DND-41 (cell line): ENCODE measurements around the gene SPNS1.

Source experiments
- ATAC-seq: fragments of 200-7000 bp; cut with Tn5 transposase; 3 replicates; pipeline ENCODE4 v1.9.1; 2021; ENCODE audit warnings: low read depth; ENCODE audit not compliant: insufficient read depth
- DNase-seq: peaks from one replicate; pipeline ENCODE4 v3.0.0-alpha.2; 2020
- H2AFZ ChIP-seq: 2 replicates; pipeline ENCODE4 v1.6.0; 2012; ENCODE audit warnings: low read depth, low read length
- H3K27ac ChIP-seq: 2 replicates; pipeline ENCODE4 v1.5.1; 2012; ENCODE audit warnings: low read length, inconsistent platforms
- H3K27me3 ChIP-seq: fragments of 200-600 bp; sonication (generic); 2 replicates; pipeline ENCODE4 v1.6.0; 2012; ENCODE audit warnings: low read length, mild to moderate bottlenecking, inconsistent platforms; ENCODE audit not compliant: insufficient read depth, poor library complexity
- H3K36me3 ChIP-seq: 2 replicates; pipeline ENCODE4 v1.5.1; 2012; ENCODE audit warnings: low read length, inconsistent platforms; ENCODE audit not compliant: insufficient read depth
- H3K4me1 ChIP-seq: 2 replicates; pipeline ENCODE4 v1.5.1; 2012; ENCODE audit warnings: mild to moderate bottlenecking, low read length; ENCODE audit not compliant: insufficient read depth
- H3K4me2 ChIP-seq: 2 replicates; pipeline ENCODE4 v1.6.0; 2012; ENCODE audit warnings: mild to moderate bottlenecking, moderate library complexity, low read length, inconsistent platforms; ENCODE audit not compliant: insufficient read depth
- H3K4me3 ChIP-seq, 2 experiments: fragments of 200-600 bp in 1 of 2; shearing (Covaris generic) in 1 of 2; 2 replicates each; pipeline ENCODE4 v1.5.1; 2012 to 2016; ENCODE audit warnings: inconsistent platforms in 2 of 2, low read length in 2 of 2, mild to moderate bottlenecking in 2 of 2, low read depth in 1 of 2, moderate library complexity in 1 of 2
- H3K79me2 ChIP-seq: 2 replicates; pipeline ENCODE4 v1.6.0; 2012; ENCODE audit warnings: low read length, inconsistent platforms; ENCODE audit not compliant: insufficient read depth
- H3K9ac ChIP-seq: 2 replicates; pipeline ENCODE4 v1.6.0; 2012; ENCODE audit warnings: low read depth, mild to moderate bottlenecking, inconsistent platforms, low read length, moderate library complexity
- H3K9me3 ChIP-seq: 2 replicates; pipeline ENCODE4 v1.5.1; 2012; ENCODE audit warnings: low read length, moderate library complexity, mild to moderate bottlenecking, inconsistent platforms; ENCODE audit not compliant: insufficient read depth, severe bottlenecking
- H4K20me1 ChIP-seq: 2 replicates; pipeline ENCODE4 v1.6.0; 2012; ENCODE audit warnings: low read length; ENCODE audit not compliant: insufficient read depth
- EZH2 ChIP-seq: IDR thresholded peaks from 3 replicates; pipeline ENCODE4 v1.6.1; 2012; ENCODE audit warnings: borderline replicate concordance, low read depth, mild to moderate bottlenecking, moderate library complexity, low read length, inconsistent platforms; ENCODE audit not compliant: severe bottlenecking
- TF ChIP-seq, protein P1 (sequence below): IDR thresholded peaks from 2 replicates; pipeline ENCODE4 v1.5.1; 2012; ENCODE audit warnings: borderline replicate concordance, low read length, moderate library complexity, mild to moderate bottlenecking; ENCODE audit not compliant: poor library complexity, severe bottlenecking; ENCODE audit errors: extremely low read depth

The SPNS1 gene

GRCh38 chr16:28980929-28981328 is 6.4 kb downstream of the SPNS1 start:
- ATAC-seq (no peak), DNase-seq (no peak)
- Histone ChIP-seq H4K20me1 (no peaks in the 10 kb centered on the region), H3K36me3 (peaks cover 60% of the 10 kb centered on the region), H2AFZ (no peak overlapping the region), H3K27me3 (no peaks in the 10 kb centered on the region), H3K79me2 (peaks cover 7% of the 10 kb centered on the region), H3K27ac (no peak overlapping the region), H3K9ac (no peak overlapping the region), H3K4me2 (no peak overlapping the region), H3K4me1 (peaks cover 33% of the 10 kb centered on the region), H3K9me3 (no peaks in the 10 kb centered on the region), H3K4me3 (no peak overlapping the region)
- no peak for TF ChIP-seq EZH2
- TF ChIP-seq, protein P1, sequence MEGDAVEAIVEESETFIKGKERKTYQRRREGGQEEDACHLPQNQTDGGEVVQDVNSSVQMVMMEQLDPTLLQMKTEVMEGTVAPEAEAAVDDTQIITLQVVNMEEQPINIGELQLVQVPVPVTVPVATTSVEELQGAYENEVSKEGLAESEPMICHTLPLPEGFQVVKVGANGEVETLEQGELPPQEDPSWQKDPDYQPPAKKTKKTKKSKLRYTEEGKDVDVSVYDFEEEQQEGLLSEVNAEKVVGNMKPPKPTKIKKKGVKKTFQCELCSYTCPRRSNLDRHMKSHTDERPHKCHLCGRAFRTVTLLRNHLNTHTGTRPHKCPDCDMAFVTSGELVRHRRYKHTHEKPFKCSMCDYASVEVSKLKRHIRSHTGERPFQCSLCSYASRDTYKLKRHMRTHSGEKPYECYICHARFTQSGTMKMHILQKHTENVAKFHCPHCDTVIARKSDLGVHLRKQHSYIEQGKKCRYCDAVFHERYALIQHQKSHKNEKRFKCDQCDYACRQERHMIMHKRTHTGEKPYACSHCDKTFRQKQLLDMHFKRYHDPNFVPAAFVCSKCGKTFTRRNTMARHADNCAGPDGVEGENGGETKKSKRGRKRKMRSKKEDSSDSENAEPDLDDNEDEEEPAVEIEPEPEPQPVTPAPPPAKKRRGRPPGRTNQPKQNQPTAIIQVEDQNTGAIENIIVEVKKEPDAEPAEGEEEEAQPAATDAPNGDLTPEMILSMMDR: no peak

DNA sequence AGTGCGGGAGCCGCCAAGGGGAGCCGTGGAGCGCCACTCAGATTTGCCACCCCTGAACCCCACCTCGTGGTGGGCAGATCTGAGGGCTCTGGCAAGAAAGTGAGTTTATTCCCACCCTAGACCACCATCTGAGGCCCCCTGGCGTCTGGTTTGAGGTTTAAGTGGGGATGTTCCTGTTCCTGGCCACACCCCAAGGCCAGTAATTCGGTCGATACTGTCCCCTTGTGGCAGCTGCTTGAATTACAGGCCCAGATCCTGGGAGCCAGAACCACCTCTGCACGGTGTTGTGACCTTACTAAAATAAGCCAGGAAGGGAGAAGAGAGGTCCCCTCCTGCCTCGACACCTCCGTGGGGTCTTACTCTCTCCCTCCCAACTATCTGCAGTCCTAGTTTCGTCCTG is 6.9 kb downstream of the SPNS1 start:
- ATAC-seq: no peak

DNA sequence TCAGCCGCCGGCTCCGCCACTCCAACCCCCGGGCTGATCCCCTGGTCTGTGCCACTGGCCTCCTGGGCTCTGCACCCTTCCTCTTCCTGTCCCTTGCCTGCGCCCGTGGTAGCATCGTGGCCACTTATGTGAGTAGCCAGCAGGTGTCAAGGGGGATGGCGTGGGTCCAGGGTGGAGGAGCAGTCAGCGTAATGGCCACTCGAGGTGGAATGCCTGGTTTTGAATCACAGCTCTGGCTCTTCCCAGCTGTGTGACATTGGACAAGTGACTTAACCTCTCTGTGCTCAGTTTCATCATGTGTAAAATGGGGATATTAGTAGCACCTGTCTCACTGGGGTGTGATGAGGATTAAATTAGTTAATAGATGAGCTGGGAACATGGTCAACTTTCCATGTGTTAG is 7.8 kb downstream of the SPNS1 start:
- Histone ChIP-seq H3K4me2 (no peak overlapping the region), H3K9me3 (no peaks in the 10 kb centered on the region), H3K27ac (no peak overlapping the region), H3K79me2 (peaks cover 1% of the 10 kb centered on the region), H3K27me3 (no peaks in the 10 kb centered on the region), H2AFZ (no peak overlapping the region), H3K36me3 (peaks cover 66% of the 10 kb centered on the region), H3K9ac (no peak overlapping the region), H3K4me1 (peaks cover 27% of the 10 kb centered on the region), H3K4me3 (no peak overlapping the region), H4K20me1 (no peaks in the 10 kb centered on the region)
- ATAC-seq (no peak), DNase-seq (no peak)
- TF ChIP-seq, protein P1: no peak
- TF ChIP-seq EZH2: no peak

More for the DNA sequence above, 6.9 kb downstream of the SPNS1 start:
- Histone ChIP-seq H3K27ac (no peak overlapping the region), H3K27me3 (no peaks in the 10 kb centered on the region), H2AFZ (no peak overlapping the region), H4K20me1 (no peaks in the 10 kb centered on the region), H3K4me1 (peaks cover 30% of the 10 kb centered on the region), H3K4me3 (no peak overlapping the region), H3K9ac (no peak overlapping the region), H3K79me2 (peaks cover 3% of the 10 kb centered on the region), H3K36me3 (peaks cover 60% of the 10 kb centered on the region), H3K9me3 (no peaks in the 10 kb centered on the region), H3K4me2 (no peak overlapping the region)
- DNase-seq: peak; percentile 56
- no peak for TF ChIP-seq EZH2
- TF ChIP-seq, protein P1: peak; percentile 78

DNA sequence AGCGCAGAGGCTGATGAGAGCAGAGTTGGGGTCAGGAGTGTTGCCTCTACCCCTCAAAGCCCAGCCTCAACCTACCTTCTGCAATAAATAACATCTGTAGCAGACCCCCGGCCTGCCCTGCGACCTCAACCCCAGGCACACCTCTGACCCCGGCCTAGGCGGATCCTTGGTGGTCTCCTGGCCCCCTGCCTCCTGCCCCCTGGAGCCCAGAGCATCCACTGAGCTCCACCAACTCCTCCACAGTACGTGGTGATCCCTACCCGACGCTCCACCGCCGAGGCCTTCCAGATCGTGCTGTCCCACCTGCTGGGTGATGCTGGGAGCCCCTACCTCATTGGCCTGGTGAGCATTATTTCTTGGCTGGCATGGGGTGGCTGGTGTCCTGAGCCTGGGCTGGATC is 8.4 kb downstream of the SPNS1 start:
- no peaks in the 10 kb centered on the region for H3K9me3 ChIP-seq
- no peaks in the 10 kb centered on the region; the same call in 1 of the 2 replicates for H3K79me2 ChIP-seq
- no peak overlapping the region for H3K4me3 ChIP-seq
- no peak overlapping the region for H3K4me2 ChIP-seq
- H2AFZ ChIP-seq: no peak overlapping the region
- peaks cover 66% of the 10 kb centered on the region for H3K36me3 ChIP-seq
- DNase-seq: no peak
- no peak for TF ChIP-seq EZH2
- TF ChIP-seq, protein P1: no peak
- H3K9ac ChIP-seq: no peak overlapping the region
- no peaks in the 10 kb centered on the region for H4K20me1 ChIP-seq
- no peaks in the 10 kb centered on the region for H3K27me3 ChIP-seq
- no peak overlapping the region; the same call in 1 of the 2 replicates for H3K27ac ChIP-seq
- H3K4me1 ChIP-seq: peaks cover 27% of the 10 kb centered on the region
- no peak for ATAC-seq
